Colonic mucosa (tissue), 4 donors: ENCODE measurements around the gene PDLIM4. TPM values are rescaled to one million over a fixed set of nuclear protein-coding genes. Genes with fewer than 3 reads are reported as not detected.
A peak's percentile ranks its signal among the peaks of the same experiment; 100 is the strongest.

Experiments used
- DNase-seq: peaks from one replicate; pipeline ENCODE4 v3.0.0-alpha.2; 2020
- H3K27ac ChIP-seq: fragments of 200-600 bp; one replicate; pipeline ENCODE4 v1.8.0; 2021
- H3K27me3 ChIP-seq: fragments of 200-600 bp; one replicate; pipeline ENCODE4 v1.8.0; 2021
- H3K36me3 ChIP-seq: fragments of 200-600 bp; one replicate; pipeline ENCODE4 v1.8.0; 2021
- H3K4me1 ChIP-seq: fragments of 200-600 bp; one replicate; pipeline ENCODE4 v1.8.0; 2021; ENCODE audit warnings: mild to moderate bottlenecking
- H3K4me3 ChIP-seq: fragments of 200-600 bp; one replicate; pipeline ENCODE4 v1.8.0; 2021
- H3K9ac ChIP-seq, 2 donors: one replicate each; pipeline ENCODE4 v1.7.0; 2013; ENCODE audit warnings: control low read depth in 2 of 2, low read depth in 2 of 2, low read length in 2 of 2
- H3K9me3 ChIP-seq: fragments of 200-600 bp; one replicate; pipeline ENCODE4 v1.8.0; 2021
- CTCF ChIP-seq: fragments of 200-600 bp; IDR thresholded peaks from one replicate; pipeline ENCODE4 v1.8.0; 2022; ENCODE audit warnings: antibody characterized with exemption, mild to moderate bottlenecking
- intact Hi-C: fragments of 100-400 bp; cut with DNase I; formaldehyde crosslinking; loops from one replicate; pipeline ENCODE4 v1.14.1; 2022
- total RNA-seq, 2 donors: library from RNA; stranded (reverse); fragmentation: NEBNext Ultra II Directional in 1 of 2; extraction: Animal tissue kit (Norgen Biotek cat#: 25700) in 1 of 2; gene quantifications; one replicate each; pipeline ENCODE4 v1.2.1, GENCODE V29; 2021
- donor health status: healthy.
- donor health status: DM: no; HTN: no; CAD: no.
- donor health status: DM: no; HTN: no; CAD: no.

Gene PDLIM4
- total RNA-seq, 2 donors from 2014 or later: 2.3 to 14.3 TPM

- intact Hi-C loops: no loop called here
- H3K4me3 ChIP-seq: no peak overlapping the region
- H3K36me3 ChIP-seq: no peaks in the 10 kb centered on the region
- no peak overlapping the region for H3K27ac ChIP-seq
- H3K4me1 ChIP-seq: peaks cover 16% of the 10 kb centered on the region
- H3K9me3 ChIP-seq: no peaks in the 10 kb centered on the region
- no peaks in the 10 kb centered on the region for H3K27me3 ChIP-seq
- TF ChIP-seq CTCF: no peak
- no peak for DNase-seq
- H3K9ac ChIP-seq: no peak overlapping the region
These were observed 11.5 kb downstream of the PDLIM4 start for GRCh38 chr5:132268769-132269551.

GRCh38 chr5:132269635-132270334, 12.3 kb downstream of the PDLIM4 start:
- Histone ChIP-seq H3K27me3 (no peaks in the 10 kb centered on the region), H3K9me3 (no peaks in the 10 kb centered on the region), H3K4me1 (peaks cover 19% of the 10 kb centered on the region), H3K27ac (no peak overlapping the region), H3K4me3 (no peak overlapping the region), H3K36me3 (no peaks in the 10 kb centered on the region), H3K9ac (no peak overlapping the region)
- intact Hi-C loops: loop anchor here (10.0 kb wide), 1 partner anchor 105 kb away; no protein-coding TSS in a partner anchor
- no peak for TF ChIP-seq CTCF
- DNase-seq: no peak

- H3K27me3 ChIP-seq: no peaks in the 10 kb centered on the region
- H3K4me1 ChIP-seq: peaks cover 14% of the 10 kb centered on the region
- no peaks in the 10 kb centered on the region for H3K36me3 ChIP-seq
- no peak overlapping the region for H3K9ac ChIP-seq
- intact Hi-C loops: loop anchor here (10.0 kb wide), 1 partner anchor 105 kb away; no protein-coding TSS in a partner anchor
- no peak overlapping the region for H3K4me3 ChIP-seq
- H3K27ac ChIP-seq: no peak overlapping the region
- TF ChIP-seq CTCF: no peak
- H3K9me3 ChIP-seq: no peaks in the 10 kb centered on the region
- DNase-seq: peak; percentile 16
These were observed 12.8 kb downstream of the PDLIM4 start for GRCh38 chr5:132270335-132270665.

GRCh38 chr5:132270706-132271105, 13.2 kb downstream of the PDLIM4 start:
- peak; percentile 16 for DNase-seq
- no peak for TF ChIP-seq CTCF
- Histone ChIP-seq H3K27ac (no peak overlapping the region), H3K4me3 (no peak overlapping the region), H3K36me3 (no peaks in the 10 kb centered on the region), H3K9me3 (no peaks in the 10 kb centered on the region), H3K4me1 (peaks cover 10% of the 10 kb centered on the region), H3K27me3 (no peaks in the 10 kb centered on the region), H3K9ac (no peak overlapping the region)
- intact Hi-C loops: loop anchor here (10.0 kb wide), 1 partner anchor 104 kb away; no protein-coding TSS in a partner anchor

- peak overlapping the region in 1 of 2 donors; percentile 29 for H3K9ac ChIP-seq
- H3K4me1 ChIP-seq: peaks cover 3% of the 10 kb centered on the region
- H3K36me3 ChIP-seq: no peaks in the 10 kb centered on the region
- TF ChIP-seq CTCF: no peak
- peak; percentile 21 for DNase-seq
- H3K27ac ChIP-seq: no peak overlapping the region
- no peak overlapping the region for H3K4me3 ChIP-seq
- intact Hi-C loops: loop anchor here (10.0 kb wide), 1 partner anchor 103 kb away; no protein-coding TSS in a partner anchor
- no peaks in the 10 kb centered on the region for H3K27me3 ChIP-seq
- no peaks in the 10 kb centered on the region for H3K9me3 ChIP-seq
These were observed 14.1 kb downstream of the PDLIM4 start for GRCh38 chr5:132271251-132272246.
